Measurements from ENCODE around the gene KLF7.
A peak's percentile ranks its signal among the peaks of the same experiment; 100 is the strongest.

The KLF7 gene

DNA sequence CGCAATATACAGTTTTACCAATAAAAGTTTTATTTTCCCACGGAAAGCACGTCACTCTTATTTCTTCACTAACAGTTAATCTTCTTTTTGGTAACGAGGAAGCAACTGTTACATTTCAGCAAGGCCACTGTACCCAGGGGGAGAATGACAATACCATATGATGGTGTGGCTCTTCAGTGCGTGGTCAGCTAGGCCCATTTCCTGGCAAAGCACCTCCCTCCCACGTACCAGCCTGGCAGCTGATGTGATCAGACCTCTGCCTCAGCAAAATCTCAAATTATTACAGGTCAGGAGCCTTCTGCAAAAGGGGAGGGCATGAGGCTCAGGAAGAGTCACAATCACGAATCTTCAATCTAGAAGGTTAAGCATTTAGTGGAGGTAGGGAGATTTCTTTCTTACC is 55.4 kb downstream of the KLF7 start:
- H3K27ac ChIP-seq (replicated peaks): peak overlapping the region; percentile 51
- no peak overlapping the region for H3K4me3 ChIP-seq (replicated peaks; ENCODE audit: insufficient read depth, low read length)
- no peaks in the 10 kb centered on the region for H3K27me3 ChIP-seq (ENCODE audit: insufficient read depth, poor library complexity, severe bottlenecking)
- DNase-seq (ENCODE audit: low read depth in 1 of 2, low spot score in 1 of 2): peak in 1 of 2 experiments; percentile 36
- TF ChIP-seq SPI1 (IDR thresholded peaks at IDR 0.05; ENCODE audit: borderline replicate concordance, low read depth): no peak
- no peak for TF ChIP-seq GABPA (IDR thresholded peaks at IDR 0.05; ENCODE audit: low read depth)
- no peak for TF ChIP-seq POLR2AphosphoS5 (IDR thresholded peaks at IDR 0.05; ENCODE audit: low read depth)
- TF ChIP-seq, protein P1, sequence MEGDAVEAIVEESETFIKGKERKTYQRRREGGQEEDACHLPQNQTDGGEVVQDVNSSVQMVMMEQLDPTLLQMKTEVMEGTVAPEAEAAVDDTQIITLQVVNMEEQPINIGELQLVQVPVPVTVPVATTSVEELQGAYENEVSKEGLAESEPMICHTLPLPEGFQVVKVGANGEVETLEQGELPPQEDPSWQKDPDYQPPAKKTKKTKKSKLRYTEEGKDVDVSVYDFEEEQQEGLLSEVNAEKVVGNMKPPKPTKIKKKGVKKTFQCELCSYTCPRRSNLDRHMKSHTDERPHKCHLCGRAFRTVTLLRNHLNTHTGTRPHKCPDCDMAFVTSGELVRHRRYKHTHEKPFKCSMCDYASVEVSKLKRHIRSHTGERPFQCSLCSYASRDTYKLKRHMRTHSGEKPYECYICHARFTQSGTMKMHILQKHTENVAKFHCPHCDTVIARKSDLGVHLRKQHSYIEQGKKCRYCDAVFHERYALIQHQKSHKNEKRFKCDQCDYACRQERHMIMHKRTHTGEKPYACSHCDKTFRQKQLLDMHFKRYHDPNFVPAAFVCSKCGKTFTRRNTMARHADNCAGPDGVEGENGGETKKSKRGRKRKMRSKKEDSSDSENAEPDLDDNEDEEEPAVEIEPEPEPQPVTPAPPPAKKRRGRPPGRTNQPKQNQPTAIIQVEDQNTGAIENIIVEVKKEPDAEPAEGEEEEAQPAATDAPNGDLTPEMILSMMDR (IDR thresholded peaks at IDR 0.05; ENCODE audit: insufficient read depth, low read length): no peak
- TF ChIP-seq REST (IDR thresholded peaks at IDR 0.05; ENCODE audit: insufficient replicate concordance, low read depth): no peak

- no peak overlapping the region for H3K4me3 ChIP-seq (replicated peaks; ENCODE audit: insufficient read depth, low read length)
- no peak for DNase-seq (ENCODE audit: low read depth in 1 of 2, low spot score in 1 of 2)
- TF ChIP-seq GABPA (IDR thresholded peaks at IDR 0.05; ENCODE audit: low read depth): no peak
- TF ChIP-seq REST (IDR thresholded peaks at IDR 0.05; ENCODE audit: insufficient replicate concordance, low read depth): no peak
- no peak for TF ChIP-seq POLR2AphosphoS5 (IDR thresholded peaks at IDR 0.05; ENCODE audit: low read depth)
- TF ChIP-seq SPI1 (IDR thresholded peaks at IDR 0.05; ENCODE audit: borderline replicate concordance, low read depth): no peak
- TF ChIP-seq, protein P1 (IDR thresholded peaks at IDR 0.05; ENCODE audit: insufficient read depth, low read length): no peak
Measured at GRCh38 chr2:207109768-207110167, 56.0 kb downstream of the KLF7 start.

DNA sequence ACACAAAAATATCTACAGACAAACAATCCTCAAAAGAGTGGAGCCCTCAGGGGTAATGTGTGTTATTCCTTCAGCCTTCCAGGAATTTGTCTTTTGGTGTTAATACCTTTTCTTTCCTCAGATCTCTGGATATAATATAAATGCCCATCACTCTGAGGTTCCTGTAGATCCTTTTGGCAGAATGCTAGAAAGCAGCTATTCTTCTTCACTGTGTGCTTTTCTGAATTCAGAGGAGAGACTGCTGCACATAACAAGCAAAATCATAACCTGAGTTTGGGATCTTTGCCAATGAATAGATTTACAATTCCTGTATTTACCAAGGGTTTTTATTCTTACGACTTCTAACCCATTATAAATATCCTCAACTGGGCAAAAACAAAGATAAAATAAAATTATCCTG is 57.3 kb downstream of the KLF7 start:
- DNase-seq (ENCODE audit: low read depth in 1 of 2, low spot score in 1 of 2): no peak
- TF ChIP-seq SPI1 (IDR thresholded peaks at IDR 0.05; ENCODE audit: borderline replicate concordance, low read depth): no peak
- TF ChIP-seq POLR2AphosphoS5 (IDR thresholded peaks at IDR 0.05; ENCODE audit: low read depth): no peak
- TF ChIP-seq, protein P1 (IDR thresholded peaks at IDR 0.05; ENCODE audit: insufficient read depth, low read length): no peak
- TF ChIP-seq GABPA (IDR thresholded peaks at IDR 0.05; ENCODE audit: low read depth): no peak
- no peak for TF ChIP-seq REST (IDR thresholded peaks at IDR 0.05; ENCODE audit: insufficient replicate concordance, low read depth)
- Histone ChIP-seq H3K4me3 (replicated peaks; ENCODE audit: insufficient read depth, low read length) (no peak overlapping the region), H3K27me3 (ENCODE audit: insufficient read depth, poor library complexity, severe bottlenecking) (no peaks in the 10 kb centered on the region), H3K27ac (replicated peaks) (peak overlapping the region; percentile 76)

More at GRCh38 chr2:207109768-207110167, 56.0 kb downstream of the KLF7 start:
- Histone ChIP-seq H3K27me3 (ENCODE audit: insufficient read depth, poor library complexity, severe bottlenecking) (no peaks in the 10 kb centered on the region), H3K27ac (replicated peaks) (peak overlapping the region; percentile 51)
